Activated CD4-positive, alpha-beta T cell treated with anti-CD3 and anti-CD28 coated beads for 36 hours (primary cell): ENCODE results near the gene SORBS2. TPM values are rescaled to one million over a fixed set of nuclear protein-coding genes. Genes with fewer than 3 reads are reported as not detected.

Experiments used
- ATAC-seq: fragments of 200-7000 bp; cut with Tn5 transposase; one replicate; pipeline ENCODE4 v1.10.0; 2021; ENCODE audit warnings: mild to moderate bottlenecking, moderate library complexity
- CTCF ChIA-PET: fragments of 350-600 bp; sonication (Branson Sonifier 250); formaldehyde crosslinking; loops from one replicate; lab custom pipeline; 2021; ENCODE audit warnings: antibody characterized with exemption; lab: Charles Lee
- POLR2A ChIA-PET: fragments of 350-600 bp; sonication (Branson Sonifier 250); formaldehyde crosslinking; loops from one replicate; lab custom pipeline; 2021; ENCODE audit warnings: antibody characterized with exemption, inconsistent platforms; lab: Charles Lee
- DNase-seq: peaks from one replicate; pipeline ENCODE4 v3.0.0-alpha.2; 2020
- H3K27ac Mint-ChIP-seq: one replicate; pipeline ENCODE4 v1.8.0; 2021; ENCODE audit warnings: mixed read lengths
- H3K27me3 Mint-ChIP-seq: one replicate; pipeline ENCODE4 v1.8.0; 2021; ENCODE audit warnings: mixed read lengths
- H3K36me3 Mint-ChIP-seq: one replicate; pipeline ENCODE4 v1.8.0; 2021; ENCODE audit warnings: low read depth, mixed read lengths
- H3K4me1 Mint-ChIP-seq: one replicate; pipeline ENCODE4 v1.8.0; 2021; ENCODE audit warnings: mixed read lengths
- H3K4me3 Mint-ChIP-seq: one replicate; pipeline ENCODE4 v1.8.0; 2021; ENCODE audit warnings: mild to moderate bottlenecking, moderate library complexity, mixed read lengths
- H3K9me3 Mint-ChIP-seq: one replicate; pipeline ENCODE4 v1.8.0; 2021; ENCODE audit warnings: low read depth, mixed read lengths
- intact Hi-C, 2 experiments: fragments of 100-400 bp; cut with DNase I in 1 of 2; cut with micrococcal nuclease in 1 of 2; formaldehyde crosslinking; loops; one replicate each; pipeline versions ENCODE4 v1.14.2 to v1.15.1; 2022 to 2024; cut with DNase I, micrococcal nuclease
- total RNA-seq, 2 experiments: library from RNA; stranded (reverse); gene quantifications; one replicate each; pipeline ENCODE4 v1.2.3, GENCODE V29; 2021

The SORBS2 gene
- total RNA-seq, 2 experiments from 2014 or later, result not detected

DNA sequence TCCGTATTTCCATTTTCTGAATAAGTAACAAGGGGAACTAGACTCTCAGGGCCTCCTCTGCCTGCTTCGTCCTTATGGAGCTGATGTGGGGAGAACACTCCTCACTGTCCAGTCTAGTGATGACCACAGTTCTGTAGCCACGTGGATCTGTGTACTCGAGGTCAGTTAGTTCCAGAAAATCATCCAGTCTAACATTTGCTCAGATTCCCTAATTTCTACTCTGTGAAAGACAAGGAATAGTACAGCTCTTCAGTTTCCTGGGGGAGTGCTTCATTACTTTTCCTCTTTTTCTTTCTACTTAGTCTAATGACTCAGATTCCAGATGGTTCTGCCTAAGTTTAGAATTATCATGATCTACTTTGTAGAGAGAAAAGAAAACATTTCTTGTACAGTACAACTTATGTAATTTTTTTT lies 82.6 kb downstream of the SORBS2 start:
- Mint-ChIP-seq H3K36me3 (no peaks in the 10 kb centered on the region), H3K4me3 (no peak overlapping the region), H3K4me1 (no peaks in the 10 kb centered on the region), H3K9me3 (no peaks in the 10 kb centered on the region), H3K27me3 (peaks cover 22% of the 10 kb centered on the region), H3K27ac (no peak overlapping the region)
- ATAC-seq (no peak), DNase-seq (no peak)
- POLR2A ChIA-PET, result no interaction called here
- CTCF ChIA-PET, result no interaction called here
- intact Hi-C loops, result no loop called here

DNA sequence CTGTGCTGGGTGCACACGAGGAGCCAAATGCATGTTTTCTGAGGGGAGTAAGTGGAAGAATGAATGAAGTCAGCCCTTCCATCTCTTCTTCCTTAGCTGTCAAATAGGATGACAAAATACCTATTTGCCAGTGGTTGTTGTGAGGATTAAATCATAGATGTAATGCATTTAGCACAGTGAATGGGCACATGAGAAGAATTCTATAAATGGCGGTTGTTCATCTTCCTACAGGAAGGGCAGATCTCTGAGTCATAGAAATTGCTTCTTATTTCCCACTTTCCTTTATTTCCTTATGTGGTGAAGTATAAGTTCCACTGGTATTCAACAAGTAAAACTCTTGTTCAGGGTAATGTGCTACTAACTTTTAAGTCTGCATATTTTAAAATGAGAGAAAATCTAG lies 83.1 kb downstream of the SORBS2 start:
- H3K4me1 Mint-ChIP-seq, result no peaks in the 10 kb centered on the region
- no peaks in the 10 kb centered on the region for H3K36me3 Mint-ChIP-seq
- H3K4me3 Mint-ChIP-seq, result no peak overlapping the region
- no peak overlapping the region for H3K27ac Mint-ChIP-seq
- DNase-seq (no peak), ATAC-seq (no peak)
- intact Hi-C loops, result no loop called here
- H3K27me3 Mint-ChIP-seq, result peaks cover 21% of the 10 kb centered on the region
- no peaks in the 10 kb centered on the region for H3K9me3 Mint-ChIP-seq
- CTCF ChIA-PET, result no interaction called here
- POLR2A ChIA-PET, result no interaction called here

DNA sequence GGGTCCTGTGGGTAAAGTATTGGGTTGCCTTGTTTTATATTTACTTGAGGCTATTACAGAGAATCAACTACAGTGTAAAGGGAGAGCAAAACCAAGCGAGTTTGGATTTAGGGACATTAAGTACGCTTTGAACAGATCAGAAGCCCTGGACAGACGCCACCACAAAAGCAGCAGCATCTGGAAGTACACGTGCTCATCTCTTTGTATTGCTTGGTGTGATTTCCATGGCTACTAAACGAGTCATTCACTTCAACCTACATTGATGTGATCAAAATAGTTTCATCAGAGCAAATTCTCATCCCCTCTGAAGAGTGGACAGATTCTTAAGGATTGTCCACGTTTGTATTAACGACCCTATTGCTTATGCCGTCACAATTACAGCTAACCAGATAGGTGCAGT lies 85.1 kb downstream of the SORBS2 start:
- ATAC-seq (no peak), DNase-seq (no peak)
- Mint-ChIP-seq H3K4me3 (no peak overlapping the region), H3K27ac (no peak overlapping the region), H3K9me3 (no peaks in the 10 kb centered on the region), H3K4me1 (no peaks in the 10 kb centered on the region), H3K36me3 (no peaks in the 10 kb centered on the region), H3K27me3 (peaks cover 13% of the 10 kb centered on the region)
- POLR2A ChIA-PET, result no interaction called here
- intact Hi-C loops, result no loop called here
- CTCF ChIA-PET, result interaction anchor here (1.4 kb wide), 1 partner anchor 12 kb away, joined by 4 read pairs; no protein-coding TSS in a partner anchor

DNA sequence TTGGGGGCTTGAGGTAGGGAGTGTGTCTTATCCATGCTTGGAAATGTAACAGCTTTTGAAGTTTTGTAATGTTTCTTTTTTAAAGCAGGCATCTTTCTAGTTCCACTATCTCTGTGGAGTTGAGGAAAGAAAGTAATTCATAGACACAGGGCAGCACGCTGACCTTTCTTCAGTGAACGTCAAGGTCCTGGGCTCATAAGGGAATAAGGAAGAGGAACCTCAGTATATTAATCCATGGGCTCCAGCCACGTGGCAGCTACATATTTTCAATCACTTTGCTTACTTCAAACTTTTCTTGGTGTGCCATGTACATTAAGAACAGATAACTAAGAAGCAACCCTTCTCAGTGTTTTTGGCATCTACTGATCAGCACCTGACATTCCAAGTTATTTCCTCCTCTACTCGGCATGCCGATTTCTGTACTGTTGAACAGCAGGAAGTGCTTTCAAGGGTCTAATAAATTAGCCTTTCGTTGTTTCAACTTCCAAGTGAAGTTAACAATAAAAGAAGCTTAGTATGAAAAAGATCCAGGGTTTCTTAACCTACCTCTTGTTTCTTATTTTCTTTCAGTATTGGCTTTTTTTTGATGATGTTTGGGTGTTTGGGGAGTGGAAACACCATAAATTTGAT lies 88.2 kb downstream of the SORBS2 start:
- Mint-ChIP-seq H3K9me3 (no peaks in the 10 kb centered on the region), H3K4me3 (no peak overlapping the region), H3K27me3 (peaks cover 12% of the 10 kb centered on the region), H3K4me1 (no peaks in the 10 kb centered on the region), H3K27ac (no peak overlapping the region), H3K36me3 (no peaks in the 10 kb centered on the region)
- ATAC-seq, result no peak
- intact Hi-C loops, result no loop called here
- ChIA-PET POLR2A (no interaction called here), CTCF (no interaction called here)
- DNase-seq, result no peak

DNA sequence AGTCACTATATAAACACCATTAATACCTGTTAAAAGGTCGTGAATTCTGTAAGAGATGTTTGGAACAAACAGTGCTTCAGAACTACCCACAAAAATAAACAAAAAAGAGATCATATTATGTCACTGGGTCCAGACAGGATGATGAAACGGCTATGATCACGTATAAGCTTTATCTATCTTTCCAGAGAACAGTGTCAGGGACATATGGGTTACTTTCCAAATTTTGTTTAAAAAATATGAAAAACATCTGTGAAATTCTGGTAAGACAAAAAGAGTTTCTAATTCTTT lies 90.0 kb downstream of the SORBS2 start:
- Mint-ChIP-seq H3K4me3 (no peak overlapping the region), H3K27ac (no peak overlapping the region), H3K27me3 (peaks cover 9% of the 10 kb centered on the region), H3K36me3 (no peaks in the 10 kb centered on the region), H3K9me3 (no peaks in the 10 kb centered on the region), H3K4me1 (no peaks in the 10 kb centered on the region)
- intact Hi-C loops, result no loop called here
- no peak for DNase-seq
- POLR2A ChIA-PET, result no interaction called here
- CTCF ChIA-PET, result no interaction called here
- no peak for ATAC-seq

DNA sequence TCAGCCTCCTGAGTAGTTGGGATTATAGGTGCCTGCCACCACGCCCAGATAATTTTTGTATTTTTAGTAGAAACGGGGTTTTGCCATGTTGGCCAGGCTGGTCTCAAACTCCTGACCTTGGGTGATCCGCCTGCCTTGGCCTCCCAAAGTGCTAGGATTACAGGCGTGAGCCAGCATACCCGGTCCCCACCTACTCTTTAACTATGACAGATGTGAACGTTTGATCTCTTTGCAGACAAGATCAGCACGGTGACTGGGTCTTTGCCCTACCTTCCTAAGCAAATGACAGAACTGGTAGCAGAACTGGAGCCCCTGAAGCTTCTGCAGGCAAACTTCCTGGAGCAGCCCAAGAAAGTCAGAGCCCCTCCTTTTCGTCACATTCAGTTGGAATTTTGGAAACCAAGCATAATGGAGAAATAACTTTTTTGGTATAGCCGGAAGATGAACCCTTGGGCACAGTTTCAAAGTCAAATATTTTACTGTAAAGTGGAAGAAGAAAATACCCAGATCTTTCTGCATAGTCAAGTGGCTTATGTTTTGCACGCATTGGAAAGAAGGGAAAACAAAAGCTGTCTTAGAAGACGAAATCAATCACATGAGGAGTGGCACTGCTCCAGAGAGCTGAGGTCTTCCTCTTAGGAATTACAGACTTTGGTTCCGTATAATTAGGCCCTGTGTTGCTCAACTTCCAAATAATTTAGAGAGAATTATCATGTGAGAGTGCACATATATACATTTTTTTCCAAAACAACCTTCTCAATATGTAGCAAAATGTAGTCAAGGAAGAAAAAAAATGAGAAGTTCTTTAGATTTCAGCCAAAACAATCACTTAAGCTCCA lies 90.6 kb downstream of the SORBS2 start:
- H3K27ac Mint-ChIP-seq, result no peak overlapping the region
- ATAC-seq, result no peak

DNA sequence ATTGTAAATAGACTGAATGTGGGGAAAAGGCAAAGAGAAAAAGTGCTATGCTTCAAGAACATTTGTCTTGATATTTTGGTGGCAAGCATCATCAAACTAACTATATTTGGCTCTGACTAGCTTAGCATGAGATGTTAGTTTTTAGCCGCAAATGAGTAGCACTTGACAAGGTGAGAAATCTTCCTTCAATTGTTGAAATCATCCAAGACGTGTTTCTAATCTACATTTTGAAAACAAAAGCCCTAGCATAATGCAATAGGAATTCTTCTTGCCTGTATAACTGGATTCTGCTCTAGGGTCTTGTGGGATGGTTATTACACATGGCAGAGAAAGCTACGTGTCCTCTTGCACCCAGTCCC lies 92.5 kb downstream of the SORBS2 start:
- ATAC-seq (no peak), DNase-seq (no peak)
- no peaks in the 10 kb centered on the region for H3K9me3 Mint-ChIP-seq
- H3K4me3 Mint-ChIP-seq, result no peak overlapping the region
- H3K4me1 Mint-ChIP-seq, result no peaks in the 10 kb centered on the region
- intact Hi-C loops, result no loop called here
- no peak overlapping the region for H3K27ac Mint-ChIP-seq
- H3K36me3 Mint-ChIP-seq, result no peaks in the 10 kb centered on the region
- ChIA-PET POLR2A (no interaction called here), CTCF (interaction anchor here (0.6 kb wide), 1 partner anchor 321 kb away, joined by 3 read pairs; no protein-coding TSS in a partner anchor)
- peaks cover 4% of the 10 kb centered on the region for H3K27me3 Mint-ChIP-seq

More for the DNA sequence above, 90.6 kb downstream of the SORBS2 start:
- Mint-ChIP-seq H3K36me3 (no peaks in the 10 kb centered on the region), H3K4me1 (no peaks in the 10 kb centered on the region), H3K27me3 (peaks cover 10% of the 10 kb centered on the region), H3K9me3 (no peaks in the 10 kb centered on the region), H3K4me3 (no peak overlapping the region)
- intact Hi-C loops, result no loop called here
- DNase-seq, result no peak
- CTCF ChIA-PET, result no interaction called here
- POLR2A ChIA-PET, result no interaction called here

DNA sequence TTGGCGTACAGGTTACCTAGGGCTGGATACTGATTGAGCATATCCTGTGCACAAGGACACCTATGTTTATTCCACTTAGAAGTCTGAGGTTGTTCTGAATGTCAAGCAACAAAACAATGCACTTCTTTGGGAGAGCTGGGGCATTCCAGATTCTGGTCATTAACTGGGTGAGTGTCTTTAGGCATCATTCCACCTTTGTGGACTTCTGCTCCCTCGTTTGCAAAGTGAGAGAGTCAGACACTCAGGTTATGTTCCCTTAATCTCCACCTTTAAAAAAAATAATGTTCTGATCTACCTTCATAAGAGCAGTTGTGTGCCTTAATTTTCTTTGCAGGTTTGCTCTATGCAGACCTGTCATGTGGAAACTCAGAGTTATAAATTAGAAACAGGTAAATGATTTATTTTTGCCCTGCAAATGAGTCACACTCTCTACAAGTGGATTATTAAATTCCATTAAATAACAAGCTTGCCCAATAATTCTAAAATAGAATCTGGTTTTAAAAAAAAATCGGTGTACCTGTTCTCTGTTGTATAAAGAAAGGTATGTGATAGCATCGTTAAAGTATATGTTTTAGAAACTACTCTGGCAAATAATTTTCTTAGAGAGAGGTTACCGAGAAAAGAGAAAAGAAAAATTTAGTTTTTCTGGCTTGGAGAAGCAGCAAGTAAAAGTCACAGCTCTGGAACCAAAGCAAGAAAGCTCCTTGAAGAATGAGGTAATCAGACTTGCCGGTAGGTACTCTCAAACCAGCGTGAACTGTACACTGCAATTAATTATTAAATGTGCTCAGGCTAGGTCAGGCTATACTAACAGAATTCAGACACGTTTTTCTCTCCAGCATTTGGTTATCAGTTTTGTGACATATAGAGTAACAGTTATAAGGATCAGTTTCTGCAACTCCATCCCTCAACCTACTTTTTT lies 93.2 kb downstream of the SORBS2 start:
- H3K4me1 Mint-ChIP-seq, result no peaks in the 10 kb centered on the region
- H3K27ac Mint-ChIP-seq, result no peak overlapping the region
- H3K4me3 Mint-ChIP-seq, result no peak overlapping the region
- H3K9me3 Mint-ChIP-seq, result no peaks in the 10 kb centered on the region
- ChIA-PET POLR2A (no interaction called here), CTCF (interaction anchor here (0.6 kb wide), 1 partner anchor 321 kb away, joined by 3 read pairs; no protein-coding TSS in a partner anchor)
- ATAC-seq (no peak), DNase-seq (no peak)
- intact Hi-C loops, result no loop called here
- no peaks in the 10 kb centered on the region for H3K36me3 Mint-ChIP-seq
- peaks cover 4% of the 10 kb centered on the region for H3K27me3 Mint-ChIP-seq

DNA sequence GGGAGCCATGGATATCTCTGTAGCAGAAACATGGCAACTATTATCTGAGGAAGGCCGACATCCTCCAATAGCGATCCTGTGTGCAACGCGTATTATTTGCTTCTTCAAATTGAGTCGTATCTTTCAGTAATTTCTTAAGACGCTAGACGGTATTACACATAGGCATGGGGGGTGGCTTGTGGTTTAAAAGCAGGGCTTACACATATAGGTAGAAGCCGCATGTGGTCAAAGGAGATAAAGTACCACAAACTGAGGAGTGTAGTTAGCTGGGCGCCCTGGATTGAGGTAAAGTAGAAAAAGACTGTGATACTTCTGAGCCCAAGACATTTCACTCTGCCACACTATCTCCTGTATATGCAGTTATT lies 94.6 kb downstream of the SORBS2 start:
- POLR2A ChIA-PET, result no interaction called here
- Mint-ChIP-seq H3K9me3 (no peaks in the 10 kb centered on the region), H3K27ac (no peak overlapping the region), H3K4me3 (no peak overlapping the region), H3K36me3 (no peaks in the 10 kb centered on the region), H3K4me1 (no peaks in the 10 kb centered on the region), H3K27me3 (peaks cover 10% of the 10 kb centered on the region)
- CTCF ChIA-PET, result no interaction called here
- no peak for DNase-seq
- ATAC-seq, result no peak
- intact Hi-C loops, result no loop called here

DNA sequence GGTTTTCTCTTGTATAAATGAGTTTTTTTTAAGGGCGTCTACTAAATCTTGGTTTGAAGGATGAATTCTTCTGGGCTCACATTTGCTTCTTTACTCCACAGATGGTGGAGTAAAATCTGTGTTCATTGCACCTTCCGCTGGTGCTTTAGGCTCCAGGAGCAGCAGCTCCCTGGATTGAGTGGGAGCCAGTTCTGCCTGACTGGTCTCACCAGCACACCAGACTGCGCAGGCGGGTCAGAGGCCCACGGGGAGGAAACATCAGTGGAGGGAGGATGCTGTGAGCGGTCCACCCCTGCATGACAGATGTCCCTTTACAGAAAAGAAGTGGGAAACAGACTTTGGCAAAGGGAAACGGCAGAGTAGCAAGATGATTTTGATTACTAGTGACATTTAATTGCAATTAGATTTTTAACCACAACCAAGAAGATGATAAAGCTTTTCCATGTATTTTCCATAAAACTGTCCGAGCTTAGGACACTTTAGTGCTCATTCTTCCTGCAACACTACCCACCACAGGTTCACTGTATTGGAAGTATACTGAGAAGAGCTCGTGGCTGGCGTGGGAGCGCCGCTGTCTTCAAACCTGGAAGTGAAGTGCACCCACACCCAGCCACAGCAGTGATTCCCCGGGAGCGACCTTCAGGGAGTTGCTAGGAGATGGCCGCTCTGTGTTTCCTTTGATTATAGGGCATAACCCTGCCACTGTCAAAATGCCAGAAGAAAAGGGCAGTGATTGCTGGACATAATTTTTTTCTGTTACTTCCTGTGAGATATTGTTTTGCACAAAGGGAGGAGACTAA lies 95.2 kb downstream of the SORBS2 start:
- no peak for ATAC-seq
- Mint-ChIP-seq H3K4me3 (no peak overlapping the region), H3K27ac (no peak overlapping the region), H3K27me3 (peaks cover 12% of the 10 kb centered on the region), H3K4me1 (no peaks in the 10 kb centered on the region), H3K9me3 (no peaks in the 10 kb centered on the region), H3K36me3 (no peaks in the 10 kb centered on the region)
- ChIA-PET POLR2A (no interaction called here), CTCF (no interaction called here)
- DNase-seq, result no peak
- intact Hi-C loops, result no loop called here

DNA sequence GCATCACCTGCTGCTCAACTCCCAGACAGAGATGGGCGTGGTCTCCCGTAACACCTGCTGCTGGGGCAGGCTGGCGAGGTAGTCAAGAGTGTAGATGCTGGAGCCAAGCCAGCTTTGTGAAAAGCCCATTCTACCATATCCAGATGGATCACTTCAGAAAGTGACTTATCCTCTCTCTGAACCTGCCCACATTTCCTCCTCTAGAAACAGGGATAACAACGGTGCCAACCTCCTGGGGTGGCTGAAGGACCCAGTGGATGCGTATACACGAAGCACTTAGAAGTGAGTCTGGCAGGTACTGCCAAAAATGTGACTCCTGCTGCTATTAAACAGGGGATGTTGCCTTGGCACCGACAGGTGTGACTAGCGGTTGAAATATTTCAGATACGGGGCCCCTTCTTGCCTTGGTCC lies 95.8 kb downstream of the SORBS2 start:
- ChIA-PET POLR2A (no interaction called here), CTCF (interaction anchor here (0.6 kb wide), 1 partner anchor 47 kb away, joined by 3 read pairs; no protein-coding TSS in a partner anchor)
- Mint-ChIP-seq H3K27me3 (peaks cover 14% of the 10 kb centered on the region), H3K4me1 (no peaks in the 10 kb centered on the region), H3K27ac (no peak overlapping the region), H3K36me3 (no peaks in the 10 kb centered on the region), H3K4me3 (no peak overlapping the region), H3K9me3 (no peaks in the 10 kb centered on the region)
- intact Hi-C loops, result no loop called here
- DNase-seq (no peak), ATAC-seq (no peak)
